HG03460 (cell line): ENCODE results near the gene OGT.

ENCODE experiments used
- ATAC-seq: cut with Tn5 transposase; IDR thresholded peaks from one replicate; pipeline ENCODE4 v1.9.1; 2021; ENCODE audit not compliant: unreplicated experiment

The OGT gene

GRCh38 chrX:71621603-71622002, 88.7 kb downstream of the OGT start:
- no peak for ATAC-seq

DNA sequence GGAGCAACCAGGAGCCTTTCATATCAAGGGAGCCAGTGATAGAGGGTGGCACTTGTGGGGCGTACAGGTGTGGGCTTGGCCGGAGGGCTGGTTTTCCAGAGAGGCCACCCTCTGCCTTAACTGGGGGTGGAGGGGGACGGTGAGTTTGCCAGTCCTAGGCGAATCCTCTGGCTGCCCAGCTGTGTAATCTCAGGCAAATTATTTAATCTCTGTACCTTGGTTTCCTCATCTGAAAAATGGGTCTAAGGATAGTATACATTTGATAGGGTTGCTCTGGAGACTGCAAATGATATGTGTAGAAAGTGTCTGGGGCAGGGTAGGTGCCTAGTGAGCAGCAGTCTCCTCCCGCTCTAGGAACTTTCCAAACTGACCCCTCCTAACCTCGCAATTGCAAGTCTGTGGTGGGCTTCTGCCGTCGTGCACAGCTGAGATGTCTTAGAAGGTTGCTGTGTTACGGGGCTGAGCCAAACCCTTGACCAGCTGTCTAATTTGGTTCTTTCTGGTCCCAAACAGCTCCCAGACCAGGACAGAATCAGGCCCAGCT, 89.2 kb downstream of the OGT start:
- ATAC-seq: no peak

DNA sequence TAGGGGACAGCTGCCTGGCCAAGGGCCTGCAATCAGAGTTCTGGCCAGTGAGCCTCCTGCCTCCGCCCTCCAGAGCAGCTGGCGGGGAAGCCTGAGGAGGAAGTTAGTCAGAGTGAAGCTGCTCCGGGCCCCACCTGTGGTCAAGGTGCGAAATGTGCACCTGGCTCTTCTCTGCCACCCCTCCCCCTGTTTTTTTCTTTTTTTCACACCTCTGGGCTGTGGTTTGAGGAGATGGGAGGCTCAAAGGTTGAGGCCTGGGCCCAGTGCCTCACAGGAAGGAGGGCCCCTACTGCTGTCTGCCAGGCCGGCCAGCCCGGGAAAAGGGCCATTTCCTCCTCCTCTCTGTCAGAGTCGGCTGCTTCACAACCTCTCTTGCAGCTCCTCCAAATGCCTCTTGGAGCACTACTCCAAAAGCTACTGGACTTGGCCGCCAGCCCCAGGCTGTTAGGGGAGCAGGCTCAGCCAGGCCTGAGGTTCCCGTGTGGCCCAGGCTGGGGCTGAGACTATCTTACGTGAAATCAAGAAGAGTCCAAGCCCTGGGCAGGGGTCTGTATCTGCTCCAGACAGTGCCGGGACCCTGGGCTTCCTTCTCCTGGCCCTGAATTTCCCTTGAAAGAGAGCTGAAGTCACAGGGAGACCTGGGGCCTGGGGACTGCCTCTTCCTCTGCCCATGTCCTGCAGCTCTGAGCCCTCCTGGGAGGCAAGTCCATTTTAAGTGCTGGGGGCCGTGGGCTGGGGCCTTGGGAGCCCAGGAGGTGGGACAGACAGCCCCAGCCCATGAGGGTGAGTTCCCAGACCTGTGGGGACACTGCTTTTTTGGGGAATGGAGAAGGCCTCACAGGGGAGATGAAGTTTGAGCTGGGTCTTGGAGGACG, 89.9 kb downstream of the OGT start:
- ATAC-seq: peak; percentile 42

DNA sequence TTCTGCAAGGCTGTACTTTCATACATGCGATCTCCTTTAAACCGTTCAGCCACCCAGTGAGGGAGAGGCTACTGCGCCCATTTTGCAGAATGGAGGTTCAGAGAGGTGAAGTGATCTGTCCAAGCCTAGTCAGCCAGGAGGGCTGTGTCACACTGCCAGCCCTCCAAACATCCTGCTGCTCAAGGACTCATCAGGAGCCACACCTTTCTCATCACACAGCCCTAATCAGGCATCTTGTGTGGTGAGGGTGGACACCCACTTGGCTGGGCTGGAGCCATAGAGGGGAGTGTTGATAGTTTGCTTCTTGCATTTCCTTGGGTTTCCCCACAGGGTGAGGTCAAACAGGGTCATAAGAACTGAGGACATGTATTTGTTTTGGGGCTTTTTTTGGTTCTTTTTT, 90.8 kb downstream of the OGT start:
- ATAC-seq: no peak

GRCh38 chrX:71625471-71625870, 92.6 kb downstream of the OGT start:
- no peak for ATAC-seq
